ENCODE results near the gene PERM1.
"Not testable (repeated sequence)": the region's sequence is repeated elsewhere in the genome, so short reads cannot be mapped to it uniquely, and the experiment has no call there.

PERM1 gene, protein sequence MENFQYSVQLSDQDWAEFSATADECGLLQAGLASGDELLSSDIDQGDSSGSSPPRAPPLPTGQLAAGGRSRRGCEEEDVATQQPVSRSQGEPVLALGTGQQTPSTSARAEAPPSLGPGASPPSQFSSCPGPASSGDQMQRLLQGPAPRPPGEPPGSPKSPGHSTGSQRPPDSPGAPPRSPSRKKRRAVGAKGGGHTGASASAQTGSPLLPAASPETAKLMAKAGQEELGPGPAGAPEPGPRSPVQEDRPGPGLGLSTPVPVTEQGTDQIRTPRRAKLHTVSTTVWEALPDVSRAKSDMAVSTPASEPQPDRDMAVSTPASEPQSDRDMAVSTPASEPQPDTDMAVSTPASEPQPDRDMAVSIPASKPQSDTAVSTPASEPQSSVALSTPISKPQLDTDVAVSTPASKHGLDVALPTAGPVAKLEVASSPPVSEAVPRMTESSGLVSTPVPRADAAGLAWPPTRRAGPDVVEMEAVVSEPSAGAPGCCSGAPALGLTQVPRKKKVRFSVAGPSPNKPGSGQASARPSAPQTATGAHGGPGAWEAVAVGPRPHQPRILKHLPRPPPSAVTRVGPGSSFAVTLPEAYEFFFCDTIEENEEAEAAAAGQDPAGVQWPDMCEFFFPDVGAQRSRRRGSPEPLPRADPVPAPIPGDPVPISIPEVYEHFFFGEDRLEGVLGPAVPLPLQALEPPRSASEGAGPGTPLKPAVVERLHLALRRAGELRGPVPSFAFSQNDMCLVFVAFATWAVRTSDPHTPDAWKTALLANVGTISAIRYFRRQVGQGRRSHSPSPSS

DNA sequence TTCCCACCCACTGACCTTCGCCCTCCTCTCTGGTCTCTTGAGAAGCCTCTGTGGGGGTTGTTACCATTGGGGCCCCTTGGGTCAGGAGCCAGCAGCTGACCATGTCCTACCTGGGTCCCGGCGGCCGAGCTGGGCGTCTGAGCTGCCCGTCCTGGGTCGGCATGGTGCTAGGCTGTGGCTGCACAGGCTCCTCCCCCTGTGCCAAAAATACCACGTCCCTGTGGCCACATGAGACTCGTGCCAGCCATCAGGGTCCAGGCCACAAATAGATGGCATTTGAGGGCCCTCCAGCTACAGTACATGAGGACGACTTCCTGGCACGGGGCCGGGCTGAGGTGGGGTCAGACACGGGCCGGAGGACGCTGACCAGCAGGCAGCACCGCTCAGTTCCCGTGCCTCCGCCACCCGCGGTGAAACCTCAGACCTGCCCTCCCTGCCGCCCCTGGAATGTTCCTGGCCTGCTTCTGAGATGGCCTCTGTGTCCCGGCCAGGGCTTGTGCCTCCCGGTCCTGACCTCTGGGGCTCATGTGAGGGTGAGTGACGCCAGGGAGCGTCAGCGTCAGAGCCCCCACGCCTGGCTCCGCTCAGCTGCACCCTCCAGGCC lies at the start of gene PERM1:
Gene PERM1 (minus strand): TSS at position 139 of the 604 bp plus-strand sequence. CDS start 1,064 bp downstream, outside the sequence.
- no peak within 1 kb of the TSS for H3K4me2 ChIP-seq (ENCODE audit: low read depth, low read length, poor library complexity, severe bottlenecking)
- no peaks in the 10 kb centered on the region for H3F3A ChIP-seq (ENCODE audit: low read depth)
- H3K36me3 ChIP-seq (ENCODE audit: insufficient read depth, low read length), result no peaks in the 10 kb centered on the region
- H3K4me3 ChIP-seq (ENCODE audit: low read length, poor library complexity, severe bottlenecking), result no peak within 1 kb of the TSS
- no peak for TF ChIP-seq EZH2phosphoT487 (IDR thresholded peaks at IDR 0.05; ENCODE audit: borderline replicate concordance)
- TF ChIP-seq, protein P1, sequence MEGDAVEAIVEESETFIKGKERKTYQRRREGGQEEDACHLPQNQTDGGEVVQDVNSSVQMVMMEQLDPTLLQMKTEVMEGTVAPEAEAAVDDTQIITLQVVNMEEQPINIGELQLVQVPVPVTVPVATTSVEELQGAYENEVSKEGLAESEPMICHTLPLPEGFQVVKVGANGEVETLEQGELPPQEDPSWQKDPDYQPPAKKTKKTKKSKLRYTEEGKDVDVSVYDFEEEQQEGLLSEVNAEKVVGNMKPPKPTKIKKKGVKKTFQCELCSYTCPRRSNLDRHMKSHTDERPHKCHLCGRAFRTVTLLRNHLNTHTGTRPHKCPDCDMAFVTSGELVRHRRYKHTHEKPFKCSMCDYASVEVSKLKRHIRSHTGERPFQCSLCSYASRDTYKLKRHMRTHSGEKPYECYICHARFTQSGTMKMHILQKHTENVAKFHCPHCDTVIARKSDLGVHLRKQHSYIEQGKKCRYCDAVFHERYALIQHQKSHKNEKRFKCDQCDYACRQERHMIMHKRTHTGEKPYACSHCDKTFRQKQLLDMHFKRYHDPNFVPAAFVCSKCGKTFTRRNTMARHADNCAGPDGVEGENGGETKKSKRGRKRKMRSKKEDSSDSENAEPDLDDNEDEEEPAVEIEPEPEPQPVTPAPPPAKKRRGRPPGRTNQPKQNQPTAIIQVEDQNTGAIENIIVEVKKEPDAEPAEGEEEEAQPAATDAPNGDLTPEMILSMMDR (conservative IDR thresholded peaks at IDR 0.05; ENCODE audit: low read length), result no peak
- no peaks in the 10 kb centered on the region for H4K20me1 ChIP-seq (ENCODE audit: insufficient read depth, low read length, poor library complexity, severe bottlenecking)
- no peak within 1 kb of the TSS for H3K9ac ChIP-seq (ENCODE audit: low read depth, low read length, poor library complexity, severe bottlenecking)
- no peaks in the 10 kb centered on the region for H3K4me1 ChIP-seq (ENCODE audit: insufficient read depth, low read length, poor library complexity, severe bottlenecking)
- H3K79me2 ChIP-seq (ENCODE audit: insufficient read depth, low read length), result no peaks in the 10 kb centered on the region
- no peaks in the 10 kb centered on the region for H3K9me3 ChIP-seq (ENCODE audit: insufficient read depth, low read depth, low read length)
- no peaks in the 10 kb centered on the region for H3K27me3 ChIP-seq (ENCODE audit: insufficient read depth, low read length, poor library complexity, severe bottlenecking)
- no peaks in the 10 kb centered on the region for H3K9me2 ChIP-seq (replicated peaks; ENCODE audit: low read depth, low read length)
- H2AFZ ChIP-seq (ENCODE audit: low read length), result no peak within 1 kb of the TSS

DNA sequence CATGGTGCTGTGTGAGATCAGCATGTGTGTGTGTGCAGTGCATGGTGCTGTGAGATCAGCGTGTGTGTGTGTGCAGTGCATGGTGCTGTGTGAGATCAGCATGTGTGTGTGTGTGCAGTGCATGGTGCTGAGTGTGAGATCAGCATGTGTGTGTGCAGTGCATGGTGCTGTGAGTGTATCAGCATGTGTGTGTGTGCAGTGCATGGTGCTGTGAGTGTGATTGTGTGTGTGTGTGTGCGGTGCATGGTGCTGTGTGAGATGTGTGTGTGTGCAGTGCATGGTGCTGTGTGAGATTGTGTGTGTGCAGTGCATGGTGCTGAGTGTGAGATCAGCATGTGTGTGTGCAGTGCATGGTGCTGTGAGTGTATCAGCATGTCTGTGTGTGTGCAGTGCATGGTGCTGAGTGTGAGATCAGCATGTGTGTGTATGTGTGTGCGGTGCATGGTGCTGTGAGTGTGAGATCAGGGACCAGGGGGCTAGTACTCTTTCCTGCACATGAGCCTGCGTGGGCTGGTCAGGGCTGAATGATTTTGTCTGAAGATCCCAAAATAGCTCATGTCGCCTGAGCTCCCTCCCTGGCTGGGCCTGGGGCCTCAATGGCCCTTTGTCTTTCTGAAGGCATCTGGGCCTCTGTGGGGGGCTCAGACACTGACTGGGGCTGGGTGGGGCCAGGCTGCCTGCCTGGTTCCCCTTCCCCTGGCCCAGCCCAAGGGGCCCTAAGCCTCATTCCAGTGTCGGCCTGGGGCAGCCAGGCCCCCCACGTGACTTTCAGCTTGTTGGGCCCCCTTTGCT lies 49.2 kb upstream of the PERM1 start:
- not testable (repeated sequence) for H3K79me2 ChIP-seq (ENCODE audit: insufficient read depth, low read length); H3K9ac ChIP-seq (ENCODE audit: low read depth, low read length, poor library complexity, severe bottlenecking); H3K4me1 ChIP-seq (ENCODE audit: insufficient read depth, low read length, poor library complexity, severe bottlenecking); H3K4me3 ChIP-seq (ENCODE audit: low read length, poor library complexity, severe bottlenecking); H3F3A ChIP-seq (ENCODE audit: low read depth); H3K9me2 ChIP-seq (replicated peaks; ENCODE audit: low read depth, low read length); H3K4me2 ChIP-seq (ENCODE audit: low read depth, low read length, poor library complexity, severe bottlenecking); H3K36me3 ChIP-seq (ENCODE audit: insufficient read depth, low read length); H4K20me1 ChIP-seq (ENCODE audit: insufficient read depth, low read length, poor library complexity, severe bottlenecking); H3K9me3 ChIP-seq (ENCODE audit: insufficient read depth, low read depth, low read length); H2AFZ ChIP-seq (ENCODE audit: low read length); H3K27me3 ChIP-seq (ENCODE audit: insufficient read depth, low read length, poor library complexity, severe bottlenecking)

DNA sequence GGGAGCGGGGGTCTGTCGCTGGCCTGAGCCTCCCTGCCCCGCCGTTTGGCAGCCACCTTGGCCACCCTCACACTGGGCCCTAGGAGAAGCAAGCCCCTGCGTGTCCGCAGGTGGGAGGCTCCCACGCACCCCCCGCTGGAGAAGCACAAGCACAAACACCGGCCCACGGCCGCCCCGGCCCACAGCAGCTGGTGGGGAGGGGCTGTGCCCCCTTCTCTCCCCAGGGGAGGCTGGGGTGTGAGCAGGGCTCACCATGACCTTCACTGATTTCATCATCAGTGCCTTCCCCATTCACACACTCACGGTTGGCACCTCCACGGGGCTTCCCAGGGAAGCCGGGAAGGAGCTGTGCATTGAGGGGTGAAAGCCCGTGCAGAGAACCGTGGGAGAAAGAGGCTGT lies 45.9 kb upstream of the PERM1 start:
- Histone ChIP-seq H3F3A (ENCODE audit: low read depth) (no peaks in the 10 kb centered on the region), H3K36me3 (ENCODE audit: insufficient read depth, low read length) (no peaks in the 10 kb centered on the region), H3K79me2 (ENCODE audit: insufficient read depth, low read length) (no peaks in the 10 kb centered on the region), H2AFZ (ENCODE audit: low read length) (no peak overlapping the region), H3K4me3 (ENCODE audit: low read length, poor library complexity, severe bottlenecking) (no peak overlapping the region), H3K9ac (ENCODE audit: low read depth, low read length, poor library complexity, severe bottlenecking) (no peak overlapping the region), H3K9me2 (replicated peaks; ENCODE audit: low read depth, low read length) (no peaks in the 10 kb centered on the region), H3K27me3 (ENCODE audit: insufficient read depth, low read length, poor library complexity, severe bottlenecking) (no peaks in the 10 kb centered on the region), H3K4me2 (ENCODE audit: low read depth, low read length, poor library complexity, severe bottlenecking) (no peak overlapping the region), H4K20me1 (ENCODE audit: insufficient read depth, low read length, poor library complexity, severe bottlenecking) (no peaks in the 10 kb centered on the region), H3K4me1 (ENCODE audit: insufficient read depth, low read length, poor library complexity, severe bottlenecking) (no peaks in the 10 kb centered on the region), H3K9me3 (ENCODE audit: insufficient read depth, low read depth, low read length) (no peaks in the 10 kb centered on the region)
- TF ChIP-seq EZH2phosphoT487 (IDR thresholded peaks at IDR 0.05; ENCODE audit: borderline replicate concordance), result no peak
- TF ChIP-seq, protein P1 (conservative IDR thresholded peaks at IDR 0.05; ENCODE audit: low read length), result no peak

Measured in Loucy (cell line).